Measurements from ENCODE around the gene RASA4.
"Not testable (repeated sequence)": the region's sequence is repeated elsewhere in the genome, so short reads cannot be mapped to it uniquely, and the experiment has no call there.

The RASA4 gene

GRCh38 chr7:102616507-102617125, at the start of gene RASA4:
Gene RASA4, minus strand, starts transcription at chr7:102616756. Its CDS starts 67 bp downstream, at chr7:102616689.
- not testable (repeated sequence) for DNase-seq (ENCODE audit: low read depth in 2 of 2)

GRCh38 chr7:102664765-102665164, 48.2 kb upstream of the RASA4 start:
- not testable (repeated sequence) for DNase-seq (ENCODE audit: low read depth in 2 of 2)

- not testable (repeated sequence) for DNase-seq (ENCODE audit: low read depth in 2 of 2)
Observed at GRCh38 chr7:102649924-102650323, 33.4 kb upstream of the RASA4 start, which contains the start of gene SPDYE2B. Gene SPDYE2B, plus strand, starts transcription at chr7:102650319. Its CDS starts 2,030 bp downstream, at chr7:102652349.

GRCh38 chr7:102647813-102648212, 31.3 kb upstream of the RASA4 start:
- DNase-seq (ENCODE audit: low read depth in 2 of 2) = not testable (repeated sequence)

GRCh38 chr7:102643404-102643803, 26.8 kb upstream of the RASA4 start:
- DNase-seq (ENCODE audit: low read depth in 2 of 2) = not testable (repeated sequence)

GRCh38 chr7:102642691-102643090, 26.1 kb upstream of the RASA4 start, which contains the start of gene UPK3BL1:
Gene UPK3BL1, minus strand, starts transcription at chr7:102642791. Its CDS starts 50 bp downstream, at chr7:102642741.
- DNase-seq (ENCODE audit: low read depth in 2 of 2) = not testable (repeated sequence)

GRCh38 chr7:102638848-102639247, 22.3 kb upstream of the RASA4 start:
- DNase-seq (ENCODE audit: low read depth in 2 of 2) = not testable (repeated sequence)

GRCh38 chr7:102636956-102637355, 20.4 kb upstream of the RASA4 start:
- DNase-seq (ENCODE audit: low read depth in 2 of 2) = not testable (repeated sequence)

- DNase-seq (ENCODE audit: low read depth in 2 of 2) = not testable (repeated sequence)
Observed at GRCh38 chr7:102635354-102635753, 18.8 kb upstream of the RASA4 start.

- DNase-seq (ENCODE audit: low read depth in 2 of 2) = not testable (repeated sequence)
Observed at GRCh38 chr7:102634299-102634698, 17.7 kb upstream of the RASA4 start.

- DNase-seq (ENCODE audit: low read depth in 2 of 2) = not testable (repeated sequence)
Observed at GRCh38 chr7:102630622-102631021, 14.1 kb upstream of the RASA4 start.

GRCh38 chr7:102627271-102627904, 10.8 kb upstream of the RASA4 start:
- DNase-seq (ENCODE audit: low read depth in 2 of 2) = not testable (repeated sequence)

GRCh38 chr7:102618122-102618521, 1.6 kb upstream of the RASA4 start:
- DNase-seq (ENCODE audit: low read depth in 2 of 2) = not testable (repeated sequence)

GRCh38 chr7:102615930-102616329, 626 bp downstream of the RASA4 start:
- DNase-seq (ENCODE audit: low read depth in 2 of 2) = not testable (repeated sequence)

- not testable (repeated sequence) for DNase-seq (ENCODE audit: low read depth in 2 of 2)
Observed at GRCh38 chr7:102614873-102615272, 1.7 kb downstream of the RASA4 start.

- DNase-seq (ENCODE audit: low read depth in 2 of 2) = not testable (repeated sequence)
Observed at GRCh38 chr7:102614346-102614697, 2.2 kb downstream of the RASA4 start.

GRCh38 chr7:102613575-102614345, 2.8 kb downstream of the RASA4 start:
- not testable (repeated sequence) for DNase-seq (ENCODE audit: low read depth in 2 of 2)

GRCh38 chr7:102611675-102612325, 4.8 kb downstream of the RASA4 start:
- DNase-seq (ENCODE audit: low read depth in 2 of 2) = not testable (repeated sequence)

GRCh38 chr7:102611013-102611674, 5.4 kb downstream of the RASA4 start:
- DNase-seq (ENCODE audit: low read depth in 2 of 2) = not testable (repeated sequence)

GRCh38 chr7:102610441-102610840, 6.1 kb downstream of the RASA4 start:
- DNase-seq (ENCODE audit: low read depth in 2 of 2) = not testable (repeated sequence)

GRCh38 chr7:102609734-102610133, 6.8 kb downstream of the RASA4 start:
- DNase-seq (ENCODE audit: low read depth in 2 of 2) = not testable (repeated sequence)
